ENCODE measurements around the gene NALCN.

GRCh38 chr13:101267656-101268055 is 148.7 kb downstream of the NALCN start:
- TF ChIP-seq GABPA (IDR thresholded peaks at IDR 0.05; ENCODE audit: borderline replicate concordance, insufficient read depth, low read length) (no peak), POLR2AphosphoS5 (IDR thresholded peaks at IDR 0.05; ENCODE audit: low read depth, low read length) (no peak)

Measured in H1 (cell line).